ENCODE data around the gene ELFN2.

DNA sequence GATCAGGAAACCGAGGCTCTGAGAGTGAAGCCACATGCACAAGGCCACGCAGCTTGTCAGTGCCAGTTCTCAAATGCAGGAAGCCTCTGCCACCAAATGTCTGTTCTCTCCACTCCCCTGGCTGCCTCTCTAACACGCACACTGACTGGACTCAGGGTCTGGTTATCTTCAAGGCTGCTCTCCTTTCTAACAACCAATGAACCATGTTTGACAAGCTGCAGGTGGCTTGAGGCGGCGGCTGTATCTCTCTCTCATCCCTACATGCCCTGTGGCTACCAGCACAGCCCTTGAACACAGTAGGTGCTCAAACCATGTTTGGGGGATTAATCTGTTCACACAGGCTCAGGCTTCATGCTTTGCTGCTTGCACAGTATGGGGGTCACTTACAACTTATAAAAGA lies 35.2 kb upstream of the ELFN2 start:
- TF ChIP-seq POLR2AphosphoS5 (IDR thresholded peaks at IDR 0.05): no peak
- TF ChIP-seq, protein P1, sequence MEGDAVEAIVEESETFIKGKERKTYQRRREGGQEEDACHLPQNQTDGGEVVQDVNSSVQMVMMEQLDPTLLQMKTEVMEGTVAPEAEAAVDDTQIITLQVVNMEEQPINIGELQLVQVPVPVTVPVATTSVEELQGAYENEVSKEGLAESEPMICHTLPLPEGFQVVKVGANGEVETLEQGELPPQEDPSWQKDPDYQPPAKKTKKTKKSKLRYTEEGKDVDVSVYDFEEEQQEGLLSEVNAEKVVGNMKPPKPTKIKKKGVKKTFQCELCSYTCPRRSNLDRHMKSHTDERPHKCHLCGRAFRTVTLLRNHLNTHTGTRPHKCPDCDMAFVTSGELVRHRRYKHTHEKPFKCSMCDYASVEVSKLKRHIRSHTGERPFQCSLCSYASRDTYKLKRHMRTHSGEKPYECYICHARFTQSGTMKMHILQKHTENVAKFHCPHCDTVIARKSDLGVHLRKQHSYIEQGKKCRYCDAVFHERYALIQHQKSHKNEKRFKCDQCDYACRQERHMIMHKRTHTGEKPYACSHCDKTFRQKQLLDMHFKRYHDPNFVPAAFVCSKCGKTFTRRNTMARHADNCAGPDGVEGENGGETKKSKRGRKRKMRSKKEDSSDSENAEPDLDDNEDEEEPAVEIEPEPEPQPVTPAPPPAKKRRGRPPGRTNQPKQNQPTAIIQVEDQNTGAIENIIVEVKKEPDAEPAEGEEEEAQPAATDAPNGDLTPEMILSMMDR (IDR thresholded peaks at IDR 0.05): no peak
- TF ChIP-seq POLR2A (IDR thresholded peaks at IDR 0.05): no peak
